Activated B cell treated with CpG ODN at 0.5 μM for 24 hours (primary cell): Measurements from ENCODE around the gene CACNG5. TPM values are rescaled to one million over a fixed set of nuclear protein-coding genes. Genes with fewer than 3 reads are reported as not detected.
"Not testable (repeated sequence)": the region's sequence is repeated elsewhere in the genome, so short reads cannot be mapped to it uniquely, and the experiment has no call there.

Experiments used
- ATAC-seq: fragments of 200-7000 bp; cut with Tn5 transposase; one replicate; pipeline ENCODE4 v1.10.0; 2021; ENCODE audit warnings: low read depth, mild to moderate bottlenecking, moderate library complexity
- CTCF ChIA-PET: fragments of 350-600 bp; sonication (Branson Sonifier 250); formaldehyde crosslinking; loops from one replicate; lab custom pipeline; 2021; ENCODE audit warnings: antibody characterized with exemption; lab: Charles Lee
- POLR2A ChIA-PET: fragments of 350-600 bp; sonication (Branson Sonifier 250); formaldehyde crosslinking; loops from one replicate; lab custom pipeline; 2021; ENCODE audit warnings: antibody characterized with exemption; lab: Charles Lee
- DNase-seq: peaks from one replicate; pipeline ENCODE4 v3.0.0; 2022
- H3K27ac Mint-ChIP-seq: one replicate; pipeline ENCODE4 v1.8.0; 2020; ENCODE audit warnings: mixed read lengths
- H3K27me3 Mint-ChIP-seq: one replicate; pipeline ENCODE4 v1.8.0; 2021; ENCODE audit warnings: mixed read lengths
- H3K36me3 Mint-ChIP-seq: one replicate; pipeline ENCODE4 v1.8.0; 2021; ENCODE audit warnings: low read depth, mixed read lengths
- H3K4me1 Mint-ChIP-seq: one replicate; pipeline ENCODE4 v1.8.0; 2021; ENCODE audit warnings: mixed read lengths
- H3K4me3 Mint-ChIP-seq: one replicate; pipeline ENCODE4 v1.8.0; 2020; ENCODE audit warnings: mild to moderate bottlenecking, mixed read lengths
- H3K9me3 Mint-ChIP-seq: one replicate; pipeline ENCODE4 v1.8.0; 2020; ENCODE audit warnings: mixed read lengths
- intact Hi-C: fragments of 100-400 bp; cut with micrococcal nuclease; formaldehyde crosslinking; loops from one replicate; pipeline ENCODE4 v1.15.1; 2024
- total RNA-seq: library from RNA; stranded (reverse); gene quantifications from 2 replicates; pipeline ENCODE4 v1.2.3, GENCODE V29; 2022
- TF ChIP-seq, protein P1 (sequence below): fragments of 200-600 bp; IDR thresholded peaks from one replicate; pipeline ENCODE4 v1.8.0; 2022; ENCODE audit warnings: antibody characterized with exemption, mild to moderate bottlenecking

The CACNG5 gene
- total RNA-seq, 1 donor from 2014 or later: not detected

- ChIA-PET CTCF (no interaction called here), POLR2A (no interaction called here)
Measured at GRCh38 chr17:66898536-66898935, 63.6 kb downstream of the CACNG5 start.

GRCh38 chr17:66900126-66901010 lies 65.5 kb downstream of the CACNG5 start:
- Mint-ChIP-seq H3K9me3 (no peaks in the 10 kb centered on the region), H3K27me3 (peaks cover 6% of the 10 kb centered on the region), H3K36me3 (no peaks in the 10 kb centered on the region), H3K27ac (no peak overlapping the region), H3K4me3 (no peak overlapping the region), H3K4me1 (no peaks in the 10 kb centered on the region)
- DNase-seq (no peak), ATAC-seq (no peak)
- intact Hi-C loops: no loop called here
- TF ChIP-seq, protein P1, sequence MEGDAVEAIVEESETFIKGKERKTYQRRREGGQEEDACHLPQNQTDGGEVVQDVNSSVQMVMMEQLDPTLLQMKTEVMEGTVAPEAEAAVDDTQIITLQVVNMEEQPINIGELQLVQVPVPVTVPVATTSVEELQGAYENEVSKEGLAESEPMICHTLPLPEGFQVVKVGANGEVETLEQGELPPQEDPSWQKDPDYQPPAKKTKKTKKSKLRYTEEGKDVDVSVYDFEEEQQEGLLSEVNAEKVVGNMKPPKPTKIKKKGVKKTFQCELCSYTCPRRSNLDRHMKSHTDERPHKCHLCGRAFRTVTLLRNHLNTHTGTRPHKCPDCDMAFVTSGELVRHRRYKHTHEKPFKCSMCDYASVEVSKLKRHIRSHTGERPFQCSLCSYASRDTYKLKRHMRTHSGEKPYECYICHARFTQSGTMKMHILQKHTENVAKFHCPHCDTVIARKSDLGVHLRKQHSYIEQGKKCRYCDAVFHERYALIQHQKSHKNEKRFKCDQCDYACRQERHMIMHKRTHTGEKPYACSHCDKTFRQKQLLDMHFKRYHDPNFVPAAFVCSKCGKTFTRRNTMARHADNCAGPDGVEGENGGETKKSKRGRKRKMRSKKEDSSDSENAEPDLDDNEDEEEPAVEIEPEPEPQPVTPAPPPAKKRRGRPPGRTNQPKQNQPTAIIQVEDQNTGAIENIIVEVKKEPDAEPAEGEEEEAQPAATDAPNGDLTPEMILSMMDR: no peak
- POLR2A ChIA-PET: no interaction called here
- CTCF ChIA-PET: no interaction called here

More at GRCh38 chr17:66898536-66898935, 63.6 kb downstream of the CACNG5 start:
- Mint-ChIP-seq H3K9me3 (no peaks in the 10 kb centered on the region), H3K4me3 (no peak overlapping the region), H3K27ac (no peak overlapping the region), H3K4me1 (no peaks in the 10 kb centered on the region), H3K36me3 (no peaks in the 10 kb centered on the region), H3K27me3 (peaks cover 6% of the 10 kb centered on the region)
- TF ChIP-seq, protein P1: no peak
- intact Hi-C loops: no loop called here
- ATAC-seq (no peak), DNase-seq (no peak)

GRCh38 chr17:66903296-66903695 lies 68.4 kb downstream of the CACNG5 start:
- CTCF ChIA-PET: interaction anchor here (1.2 kb wide), 1 partner anchor 187 kb away, joined by 3 read pairs; no protein-coding TSS in a partner anchor
- intact Hi-C loops, ATAC-seq: not testable (repeated sequence)

DNA sequence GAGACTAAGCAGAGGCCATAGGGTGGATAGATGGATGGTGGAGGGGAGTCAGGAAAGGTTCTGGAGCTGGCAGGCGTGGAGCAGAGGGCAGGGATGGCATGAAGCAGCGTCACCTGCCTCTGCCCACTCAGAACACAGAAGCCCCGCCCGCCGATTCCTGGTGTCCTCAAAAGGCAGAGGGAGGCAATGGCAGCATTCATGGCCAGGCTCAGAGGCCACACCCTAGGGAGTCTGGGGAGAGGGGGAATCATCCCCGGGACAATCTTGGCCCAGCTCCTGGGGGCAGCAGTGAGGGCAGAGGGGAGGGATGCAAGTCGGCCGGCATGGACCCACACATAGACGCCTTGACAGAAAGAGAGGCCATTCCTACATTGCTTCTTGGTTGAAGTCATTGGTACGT lies 68.9 kb downstream of the CACNG5 start:
- CTCF ChIA-PET: interaction anchor here (1.2 kb wide), 1 partner anchor 188 kb away, joined by 3 read pairs; no protein-coding TSS in a partner anchor
- peaks cover 2% of the 10 kb centered on the region for H3K4me1 Mint-ChIP-seq

More at GRCh38 chr17:66903296-66903695, 68.4 kb downstream of the CACNG5 start:
- DNase-seq, H3K27me3 Mint-ChIP-seq, H3K4me1 Mint-ChIP-seq, POLR2A ChIA-PET, H3K4me3 Mint-ChIP-seq, H3K27ac Mint-ChIP-seq, H3K36me3 Mint-ChIP-seq, H3K9me3 Mint-ChIP-seq: not testable (repeated sequence)

GRCh38 chr17:66904760-66905624 lies 70.1 kb downstream of the CACNG5 start:
- CTCF ChIA-PET: interaction anchor here (1.1 kb wide), 1 partner anchor 19 kb away, joined by 3 read pairs; no protein-coding TSS in a partner anchor

More for the DNA sequence above, 68.9 kb downstream of the CACNG5 start:
- H3K4me3 Mint-ChIP-seq: no peak overlapping the region
- DNase-seq (no peak), ATAC-seq (no peak)
- intact Hi-C loops: no loop called here
- TF ChIP-seq, protein P1: no peak
- H3K36me3 Mint-ChIP-seq: no peaks in the 10 kb centered on the region
- H3K27ac Mint-ChIP-seq: no peak overlapping the region
- no peaks in the 10 kb centered on the region for H3K9me3 Mint-ChIP-seq
- POLR2A ChIA-PET: no interaction called here
- peaks cover 3% of the 10 kb centered on the region for H3K27me3 Mint-ChIP-seq

More at GRCh38 chr17:66904760-66905624, 70.1 kb downstream of the CACNG5 start:
- Mint-ChIP-seq H3K36me3 (no peaks in the 10 kb centered on the region), H3K27me3 (peaks cover under 1% of the 10 kb centered on the region), H3K4me3 (no peak overlapping the region), H3K27ac (no peak overlapping the region), H3K4me1 (peaks cover 2% of the 10 kb centered on the region), H3K9me3 (no peaks in the 10 kb centered on the region)
- POLR2A ChIA-PET: no interaction called here
- TF ChIP-seq, protein P1: no peak
- intact Hi-C loops: no loop called here
- DNase-seq (no peak), ATAC-seq (no peak)
